ENCODE data around the gene SRSF4. TPM values are rescaled to one million over a fixed set of nuclear protein-coding genes. Genes with fewer than 3 reads are reported as not detected.
A peak's percentile ranks its signal among the peaks of the same experiment; 100 is the strongest.

The SRSF4 gene
- total and polyA plus RNA-seq, 9 of the 15 experiments (the other 6 are each of a cell fraction or from before 2014, with no cell fraction given), result 15.9 to 132 (median 82.0) TPM

DNA sequence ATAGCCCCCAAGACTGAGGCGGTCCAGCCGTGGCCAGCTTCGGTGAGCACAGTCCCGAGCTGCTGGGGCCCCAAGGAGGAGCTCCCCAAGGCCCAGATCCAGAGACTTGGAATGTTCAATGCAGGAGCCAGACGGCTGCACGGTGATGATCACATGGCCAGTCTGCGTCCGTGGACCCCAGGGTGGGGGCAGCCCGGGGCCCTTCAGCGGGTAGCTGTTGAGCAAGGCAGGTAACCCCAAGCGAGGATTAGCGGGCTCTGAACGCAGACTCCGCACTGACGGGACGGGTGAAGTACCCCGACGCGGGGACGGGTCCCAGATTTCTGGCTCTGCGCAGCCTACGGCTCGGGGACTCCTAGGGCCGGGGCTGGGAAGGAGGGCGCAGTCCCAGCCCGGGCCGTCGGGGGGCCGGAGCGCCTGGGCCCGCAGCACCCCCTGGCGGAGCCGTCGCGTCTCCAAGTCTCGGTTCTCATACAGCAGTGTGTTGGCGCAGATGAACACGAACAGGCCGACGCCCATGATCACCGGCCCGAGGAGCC is 60.7 kb downstream of the SRSF4 start (continued):
- no peak for TF ChIP-seq L3MBTL2 (IDR thresholded peaks at IDR 0.05)
- TF ChIP-seq POLR2H (tag; IDR thresholded peaks at IDR 0.05; ENCODE audit: low read depth), result no peak
- TF ChIP-seq, protein P1, sequence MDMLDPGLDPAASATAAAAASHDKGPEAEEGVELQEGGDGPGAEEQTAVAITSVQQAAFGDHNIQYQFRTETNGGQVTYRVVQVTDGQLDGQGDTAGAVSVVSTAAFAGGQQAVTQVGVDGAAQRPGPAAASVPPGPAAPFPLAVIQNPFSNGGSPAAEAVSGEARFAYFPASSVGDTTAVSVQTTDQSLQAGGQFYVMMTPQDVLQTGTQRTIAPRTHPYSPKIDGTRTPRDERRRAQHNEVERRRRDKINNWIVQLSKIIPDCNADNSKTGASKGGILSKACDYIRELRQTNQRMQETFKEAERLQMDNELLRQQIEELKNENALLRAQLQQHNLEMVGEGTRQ (CRISPR knock-in tag; IDR thresholded peaks at IDR 0.05), result no peak
- no peak for TF ChIP-seq TBL1XR1 (IDR thresholded peaks at IDR 0.05; ENCODE audit: low read length in 2 of 2)
- no peak for TF ChIP-seq WHSC1 (IDR thresholded peaks at IDR 0.05; ENCODE audit: low read length)
- TF ChIP-seq BMI1 (IDR thresholded peaks at IDR 0.05; ENCODE audit: low read length), result no peak
- TF ChIP-seq BCOR (IDR thresholded peaks at IDR 0.05), result no peak
- no peak for TF ChIP-seq DMBX1 (CRISPR knock-in tag; IDR thresholded peaks at IDR 0.05; ENCODE audit: borderline replicate concordance)
- TF ChIP-seq FIP1L1 (IDR thresholded peaks at IDR 0.05; ENCODE audit: low read depth, low read length, poor library complexity, severe bottlenecking), result peak; percentile 22
- TF ChIP-seq LARP7 (IDR thresholded peaks at IDR 0.05), result no peak
- TF ChIP-seq DPF2 (IDR thresholded peaks at IDR 0.05), result no peak
- TF ChIP-seq ZNF12 (CRISPR knock-in tag; IDR thresholded peaks at IDR 0.05), result no peak
- TF ChIP-seq POLR2A (conservative IDR thresholded peaks at IDR 0.05), result peak; percentile 31; the same call in 1 of the 2 replicates
- no peak for TF ChIP-seq POLR3A (IDR thresholded peaks at IDR 0.05; ENCODE audit: borderline replicate concordance, extremely low read depth, insufficient read depth, insufficient read length)
- no peak for TF ChIP-seq HDAC3 (IDR thresholded peaks at IDR 0.05; ENCODE audit: borderline replicate concordance, partially characterized antibody)
- no peak for TF ChIP-seq NR3C1 (CRISPR knock-in tag; IDR thresholded peaks at IDR 0.05)
- TF ChIP-seq RBM15 (IDR thresholded peaks at IDR 0.05; ENCODE audit: insufficient read depth, low read length), result no peak

Measured in K562 (cell line).